Effector memory CD8-positive, alpha-beta T cell (primary cell): ENCODE results near the gene PHLPP2.

ENCODE experiments used
- ATAC-seq: fragments of 150-1000 bp; cut with Tn5 transposase; replicated peaks from 2 replicates; pipeline ENCODE4 v1.10.0; 2021; ENCODE audit warnings: mild to moderate bottlenecking, moderate library complexity
- DNase-seq, 3 experiments: peaks; one replicate each; pipeline ENCODE4 v3.0.0; 2021
- H3K27ac Mint-ChIP-seq, 2 donors: one replicate each; pipeline ENCODE4 v1.8.0; 2022; ENCODE audit warnings: mild to moderate bottlenecking in 2 of 2, mixed read lengths in 2 of 2, moderate library complexity in 2 of 2
- H3K27me3 Mint-ChIP-seq, 2 donors: one replicate each; pipeline ENCODE4 v1.8.0; 2022; ENCODE audit warnings: mixed read lengths in 2 of 2
- H3K36me3 Mint-ChIP-seq: one replicate; pipeline ENCODE4 v1.8.0; 2022; ENCODE audit warnings: mild to moderate bottlenecking, moderate library complexity, mixed read lengths; ENCODE audit not compliant: insufficient read depth
- H3K4me1 Mint-ChIP-seq, 2 donors: one replicate each; pipeline ENCODE4 v1.8.0; 2022; ENCODE audit warnings: low read depth in 2 of 2, mixed read lengths in 2 of 2
- H3K4me3 Mint-ChIP-seq, 2 donors: one replicate each; pipeline ENCODE4 v1.8.0; 2022; ENCODE audit warnings: mild to moderate bottlenecking in 2 of 2, mixed read lengths in 2 of 2, moderate library complexity in 2 of 2
- H3K9me3 Mint-ChIP-seq, 2 donors: one replicate each; pipeline ENCODE4 v1.8.0; 2022; ENCODE audit warnings: mixed read lengths in 2 of 2

PHLPP2 gene

DNA sequence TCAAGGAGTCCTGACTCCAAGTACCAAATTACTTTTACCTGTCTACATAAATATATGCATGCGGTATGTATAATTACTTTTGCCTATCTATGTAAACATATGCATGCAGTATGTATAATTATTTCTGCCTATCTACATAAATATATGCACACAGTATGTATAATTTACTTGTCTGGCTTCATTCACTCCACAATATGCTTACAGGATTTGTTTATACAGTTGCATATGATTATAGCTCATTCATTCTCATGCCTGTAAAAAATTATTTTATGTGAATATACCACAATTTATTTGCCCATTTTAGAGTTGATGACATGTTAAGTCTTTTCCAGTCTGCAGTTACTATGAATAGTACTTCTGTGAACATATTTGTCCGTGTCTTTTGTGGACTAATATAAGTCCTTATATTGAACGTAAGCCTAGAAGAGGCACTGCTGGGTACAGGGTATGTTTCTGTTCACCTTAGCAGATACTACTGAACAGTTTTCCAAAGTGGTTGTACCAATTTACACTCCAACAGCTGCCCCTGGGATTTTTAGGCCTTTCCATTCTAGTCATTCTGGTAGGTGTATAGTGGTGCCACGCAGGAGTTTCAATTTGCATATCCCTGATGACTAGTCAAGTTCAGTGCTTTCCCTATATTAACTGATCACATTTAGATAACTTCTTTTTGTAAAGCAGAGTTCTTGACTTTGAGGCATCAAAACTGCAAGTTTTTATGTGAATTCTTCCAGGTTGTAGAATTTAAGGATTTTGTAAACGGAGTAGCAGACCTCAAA lies 51.5 kb downstream of the PHLPP2 start:
- Mint-ChIP-seq H3K27ac (no peak overlapping the region), H3K27me3 (no peaks in the 10 kb centered on the region), H3K4me1 (no peaks in the 10 kb centered on the region), H3K9me3 (no peaks in the 10 kb centered on the region), H3K4me3 (no peak overlapping the region), H3K36me3 (peaks cover 24% of the 10 kb centered on the region)
- ATAC-seq = no peak
- no peak for DNase-seq

DNA sequence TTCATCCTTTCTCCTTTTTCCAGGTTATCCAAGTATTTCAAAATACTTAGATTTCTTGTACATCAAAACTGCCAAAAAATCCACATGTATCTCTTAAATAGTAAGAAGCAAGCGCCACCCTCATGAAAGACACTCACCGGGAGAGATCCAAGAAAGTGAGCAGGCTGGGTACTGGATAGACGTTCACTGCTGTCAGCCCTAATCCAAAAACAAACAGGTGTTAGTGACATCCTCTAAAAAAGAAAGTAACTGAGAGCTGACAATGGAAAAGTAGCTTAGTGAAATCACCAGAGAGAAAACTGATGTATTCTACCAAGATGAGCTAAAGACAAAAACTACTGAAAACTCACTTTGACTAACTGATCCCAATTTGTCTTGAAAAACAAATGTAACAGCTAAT lies 52.4 kb downstream of the PHLPP2 start:
- no peaks in the 10 kb centered on the region for H3K4me1 Mint-ChIP-seq
- H3K4me3 Mint-ChIP-seq = no peak overlapping the region
- H3K27ac Mint-ChIP-seq = no peak overlapping the region
- ATAC-seq = no peak
- H3K36me3 Mint-ChIP-seq = peaks cover 27% of the 10 kb centered on the region
- no peaks in the 10 kb centered on the region for H3K9me3 Mint-ChIP-seq
- no peak for DNase-seq
- no peaks in the 10 kb centered on the region for H3K27me3 Mint-ChIP-seq

DNA sequence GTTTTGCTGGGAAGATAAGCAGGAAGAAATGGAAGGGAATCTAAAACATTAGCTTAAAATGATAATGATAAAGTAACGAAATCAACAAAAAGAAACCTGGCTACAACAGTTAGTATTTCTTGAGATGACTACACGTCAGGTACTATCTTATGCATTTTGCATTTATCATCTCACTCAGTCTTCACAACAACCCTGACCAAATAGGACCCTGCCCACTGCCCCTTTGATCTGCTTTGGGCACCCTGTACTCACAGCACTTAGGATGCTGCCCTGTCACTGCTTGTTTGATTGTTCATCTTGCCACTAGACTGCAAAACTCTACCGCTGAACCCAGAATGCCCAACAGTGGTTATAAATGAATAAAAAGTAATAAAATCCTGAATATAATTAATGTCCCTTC lies 53.3 kb downstream of the PHLPP2 start:
- H3K27me3 Mint-ChIP-seq = no peaks in the 10 kb centered on the region
- peaks cover 29% of the 10 kb centered on the region for H3K36me3 Mint-ChIP-seq
- ATAC-seq (no peak), DNase-seq (no peak)
- H3K4me1 Mint-ChIP-seq = no peaks in the 10 kb centered on the region
- H3K4me3 Mint-ChIP-seq = no peak overlapping the region
- H3K9me3 Mint-ChIP-seq = no peaks in the 10 kb centered on the region
- H3K27ac Mint-ChIP-seq = no peak overlapping the region

DNA sequence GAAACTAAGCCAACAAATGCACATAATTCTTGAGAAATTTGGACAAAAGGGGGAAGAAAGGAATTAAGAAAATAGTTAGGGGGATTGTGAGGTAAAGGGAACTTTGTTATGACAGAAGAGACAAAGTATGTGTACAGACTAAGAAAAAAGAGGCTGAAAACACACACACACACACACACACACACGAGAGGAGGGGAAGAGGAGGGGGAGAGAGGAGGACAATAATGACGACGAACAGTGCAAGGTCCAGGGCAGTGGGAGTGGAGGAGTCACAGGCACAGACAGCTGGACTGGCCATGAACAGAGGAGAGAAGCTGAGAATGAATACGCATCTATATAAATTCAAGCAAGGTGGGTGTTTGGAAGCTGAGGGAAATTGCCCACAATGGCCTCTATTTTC lies 54.0 kb downstream of the PHLPP2 start:
- no peaks in the 10 kb centered on the region for H3K9me3 Mint-ChIP-seq
- H3K36me3 Mint-ChIP-seq = peaks cover 33% of the 10 kb centered on the region
- H3K4me1 Mint-ChIP-seq = no peaks in the 10 kb centered on the region
- H3K27ac Mint-ChIP-seq = no peak overlapping the region
- H3K27me3 Mint-ChIP-seq = no peaks in the 10 kb centered on the region
- DNase-seq (no peak), ATAC-seq (no peak)
- no peak overlapping the region for H3K4me3 Mint-ChIP-seq

DNA sequence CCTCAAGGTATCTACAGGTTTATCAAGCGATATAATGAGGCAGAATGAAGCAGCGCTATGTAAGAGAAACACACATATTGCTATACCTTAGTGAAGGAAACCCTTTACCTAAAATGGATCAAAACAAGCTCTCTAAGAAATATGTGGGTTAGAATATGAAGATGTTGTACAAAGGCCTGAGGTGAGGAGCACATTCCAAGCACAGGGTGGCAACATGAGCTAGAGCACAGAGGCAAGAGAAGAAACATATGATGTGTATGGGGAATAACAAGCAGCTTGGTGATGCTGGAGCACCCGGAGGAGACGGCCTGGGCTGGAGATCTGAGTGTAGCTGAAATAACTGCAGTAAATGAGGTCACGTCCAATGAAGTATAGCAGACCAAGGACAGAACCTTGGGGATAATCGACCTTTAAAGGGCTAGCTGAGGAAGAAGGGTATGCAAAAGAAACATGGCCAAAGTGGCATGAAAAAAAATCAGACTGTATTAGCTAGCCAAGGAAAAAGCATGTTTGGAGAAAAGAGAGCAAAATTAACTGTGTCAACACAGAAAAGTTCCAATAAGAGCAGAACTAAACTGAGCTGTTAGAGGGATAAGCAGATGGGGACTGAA lies 54.5 kb downstream of the PHLPP2 start:
- Mint-ChIP-seq H3K9me3 (no peaks in the 10 kb centered on the region), H3K4me1 (no peaks in the 10 kb centered on the region), H3K36me3 (peaks cover 33% of the 10 kb centered on the region), H3K27me3 (no peaks in the 10 kb centered on the region), H3K4me3 (no peak overlapping the region), H3K27ac (no peak overlapping the region)
- DNase-seq = no peak
- ATAC-seq = no peak

DNA sequence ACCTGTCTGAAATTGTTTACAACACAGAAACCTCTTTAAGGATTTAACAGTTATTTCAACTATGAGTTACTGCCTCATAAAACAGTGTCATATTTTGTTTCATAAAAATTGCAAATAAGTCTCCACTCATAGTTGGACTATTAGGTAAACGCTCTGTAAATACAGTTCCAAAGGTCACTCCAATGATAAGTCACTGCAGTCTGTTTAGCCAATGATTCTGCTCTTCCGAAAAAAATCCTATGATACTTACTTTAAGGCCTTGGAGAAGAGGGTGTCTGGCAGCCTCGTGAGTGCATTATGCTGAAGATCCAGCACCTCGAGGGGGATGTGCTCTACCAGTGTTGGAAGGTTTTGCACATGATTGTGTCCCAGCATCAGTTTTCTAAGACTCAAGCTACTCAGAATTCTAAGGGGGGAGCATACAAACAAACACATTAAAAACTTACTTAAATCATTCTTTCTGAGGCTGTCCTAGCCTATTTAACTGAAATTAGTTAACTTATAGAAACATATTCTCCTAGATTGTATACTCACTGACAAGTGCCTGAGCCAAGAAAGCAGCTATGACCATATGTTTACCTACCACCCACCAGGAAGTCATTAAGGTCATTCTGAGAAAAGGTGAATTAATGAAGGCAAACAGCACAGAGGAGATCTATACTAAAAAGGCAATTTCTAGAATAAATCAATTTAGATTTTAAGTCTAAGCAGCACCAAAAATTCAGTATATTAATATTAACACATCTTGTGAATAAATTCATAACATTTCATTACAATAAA lies 57.4 kb downstream of the PHLPP2 start:
- DNase-seq (no peak), ATAC-seq (no peak)
- no peak overlapping the region for H3K27ac Mint-ChIP-seq
- H3K36me3 Mint-ChIP-seq = peaks cover 48% of the 10 kb centered on the region
- no peak overlapping the region for H3K4me3 Mint-ChIP-seq
- no peaks in the 10 kb centered on the region for H3K9me3 Mint-ChIP-seq
- no peaks in the 10 kb centered on the region for H3K27me3 Mint-ChIP-seq
- H3K4me1 Mint-ChIP-seq = no peaks in the 10 kb centered on the region

DNA sequence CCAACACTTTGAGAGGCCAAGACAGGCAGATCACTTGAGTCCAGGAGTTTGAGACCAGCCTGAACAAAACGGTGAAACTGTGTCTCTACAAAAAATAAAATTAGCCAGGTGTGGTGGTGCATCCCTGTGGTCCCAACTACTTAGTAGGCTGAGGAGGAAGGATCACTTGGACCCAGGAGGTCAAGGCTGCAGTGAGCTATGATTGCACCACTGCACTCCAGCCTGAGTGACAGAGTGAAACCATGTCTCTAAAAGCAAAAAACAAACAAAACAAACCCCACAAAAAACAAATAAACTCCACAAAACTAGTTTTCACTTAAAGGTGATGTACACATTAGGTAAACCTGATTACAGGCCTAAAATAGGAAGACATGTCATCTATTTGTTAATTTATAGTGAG lies 58.2 kb downstream of the PHLPP2 start:
- no peak overlapping the region for H3K4me3 Mint-ChIP-seq
- ATAC-seq = no peak
- no peaks in the 10 kb centered on the region for H3K27me3 Mint-ChIP-seq
- H3K27ac Mint-ChIP-seq = no peak overlapping the region
- no peaks in the 10 kb centered on the region for H3K4me1 Mint-ChIP-seq
- no peaks in the 10 kb centered on the region for H3K9me3 Mint-ChIP-seq
- peaks cover 44% of the 10 kb centered on the region for H3K36me3 Mint-ChIP-seq
- DNase-seq = no peak

DNA sequence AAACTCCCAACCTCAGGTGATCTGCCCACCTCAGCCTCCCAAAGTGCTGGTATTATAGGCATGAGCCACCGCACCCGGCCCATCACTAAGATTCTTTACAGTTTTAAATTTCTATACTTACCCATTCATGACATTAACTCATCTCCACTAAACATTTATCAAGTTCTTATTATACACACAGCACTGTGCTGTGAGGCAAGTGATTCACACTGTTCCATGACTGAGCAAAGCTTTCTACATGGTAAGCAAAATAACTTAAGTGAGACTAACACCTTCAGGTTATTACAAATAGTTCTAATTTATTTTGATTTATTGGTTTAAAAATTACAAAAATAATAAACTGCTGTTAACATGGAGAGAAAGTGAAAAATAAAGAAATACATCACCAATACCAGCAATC lies 65.0 kb downstream of the PHLPP2 start:
- no peak for ATAC-seq
- peaks cover 37% of the 10 kb centered on the region for H3K36me3 Mint-ChIP-seq

DNA sequence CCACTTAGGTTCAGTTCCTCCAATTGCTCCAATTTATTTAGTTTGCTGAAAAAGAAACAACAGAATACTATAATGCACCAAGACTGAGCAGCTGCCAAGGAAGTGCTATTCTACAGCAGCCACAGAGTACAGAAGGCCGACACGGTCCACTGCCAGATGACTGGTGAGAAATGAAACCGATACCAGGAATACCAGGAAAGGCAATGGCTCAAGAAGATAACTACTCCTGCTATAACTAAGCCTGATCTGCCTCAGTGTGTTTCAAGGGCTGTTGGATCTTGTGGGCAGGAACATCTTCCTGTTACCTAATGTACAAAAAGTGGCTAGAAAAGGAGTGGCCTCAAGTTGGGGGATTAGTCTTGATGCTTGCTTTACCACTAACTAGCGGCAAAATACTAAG lies 65.7 kb downstream of the PHLPP2 start:
- Mint-ChIP-seq H3K9me3 (no peaks in the 10 kb centered on the region), H3K36me3 (peaks cover 32% of the 10 kb centered on the region)
- no peak for DNase-seq

More for the DNA sequence above, 65.0 kb downstream of the PHLPP2 start:
- no peak for DNase-seq
- Mint-ChIP-seq H3K4me3 (no peak overlapping the region), H3K9me3 (no peaks in the 10 kb centered on the region), H3K4me1 (no peaks in the 10 kb centered on the region), H3K27me3 (no peaks in the 10 kb centered on the region), H3K27ac (no peak overlapping the region)

DNA sequence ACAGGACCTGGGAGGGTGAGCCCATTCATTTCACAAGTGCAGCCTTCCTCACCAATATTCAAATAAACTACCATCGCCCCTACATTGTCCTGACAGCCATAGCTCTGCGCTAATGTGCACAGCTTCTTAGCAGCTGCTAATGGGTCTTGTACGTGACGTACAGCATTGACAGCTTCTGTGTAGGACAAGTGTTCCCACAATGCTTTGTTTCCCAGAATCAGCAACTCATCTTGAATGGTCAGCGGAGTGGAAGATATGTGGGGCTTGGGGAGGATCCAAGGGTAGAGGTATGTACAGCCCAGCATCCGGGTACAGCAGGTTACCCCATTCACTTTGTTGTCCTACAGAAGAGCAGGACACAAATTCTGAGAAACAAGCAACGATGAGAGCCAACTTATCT lies 74.8 kb downstream of the PHLPP2 start:
- peaks cover 24% of the 10 kb centered on the region for H3K36me3 Mint-ChIP-seq
- no peak overlapping the region for H3K27ac Mint-ChIP-seq
- H3K27me3 Mint-ChIP-seq = no peaks in the 10 kb centered on the region
- no peaks in the 10 kb centered on the region for H3K4me1 Mint-ChIP-seq
- no peaks in the 10 kb centered on the region for H3K9me3 Mint-ChIP-seq
- no peak for DNase-seq
- H3K4me3 Mint-ChIP-seq = no peak overlapping the region
- no peak for ATAC-seq

More for the DNA sequence above, 65.7 kb downstream of the PHLPP2 start:
- Mint-ChIP-seq H3K27ac (peak overlapping the region in 1 of 2 donors; percentile 46), H3K4me3 (no peak overlapping the region), H3K4me1 (no peaks in the 10 kb centered on the region), H3K27me3 (no peaks in the 10 kb centered on the region)
- no peak for ATAC-seq

DNA sequence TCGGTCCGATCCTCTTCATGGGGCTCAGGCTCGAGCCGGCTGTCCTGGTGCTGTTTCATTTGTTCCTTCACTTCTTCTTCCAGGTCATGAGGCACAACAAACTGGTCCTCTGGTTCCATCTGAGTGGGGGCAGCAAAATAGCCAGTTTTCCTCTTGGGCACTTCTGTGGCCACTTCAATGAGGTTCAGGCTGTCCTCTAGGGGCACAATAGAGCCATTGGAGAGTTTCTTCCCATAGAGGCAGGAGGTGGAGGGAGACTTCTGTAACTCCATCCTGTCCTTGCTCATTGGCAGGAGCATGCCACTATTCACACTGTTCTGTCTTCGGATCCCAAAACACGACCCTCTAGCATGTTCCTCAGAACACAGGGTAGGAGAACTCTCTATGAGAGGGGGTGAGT lies 75.6 kb downstream of the PHLPP2 start:
- ATAC-seq (no peak), DNase-seq (no peak)
- Mint-ChIP-seq H3K36me3 (peaks cover 24% of the 10 kb centered on the region), H3K9me3 (no peaks in the 10 kb centered on the region), H3K27ac (peak overlapping the region in 1 of 2 donors; percentile 65), H3K4me3 (no peak overlapping the region), H3K27me3 (no peaks in the 10 kb centered on the region), H3K4me1 (no peaks in the 10 kb centered on the region)

DNA sequence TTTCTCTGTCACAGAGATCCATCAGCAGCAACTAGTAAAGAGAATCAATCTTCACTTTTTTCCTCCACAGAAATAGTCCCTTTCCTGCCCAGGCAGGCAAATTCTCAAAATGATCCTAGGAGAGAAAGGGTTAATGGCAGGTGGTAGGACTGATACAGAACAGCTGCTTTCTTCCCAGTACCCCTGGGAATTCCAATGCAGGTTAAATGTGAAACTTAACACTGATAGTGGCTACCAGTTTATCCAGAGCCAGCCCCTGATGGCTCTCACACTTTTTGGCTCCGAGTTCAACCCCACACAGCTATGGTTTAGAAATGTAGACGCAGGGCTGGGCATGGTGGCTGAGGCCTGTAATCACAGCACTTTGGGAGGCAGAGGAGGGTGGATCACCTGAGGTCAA lies 76.3 kb downstream of the PHLPP2 start:
- H3K4me1 Mint-ChIP-seq = no peaks in the 10 kb centered on the region
- H3K27ac Mint-ChIP-seq = no peak overlapping the region
- no peak for DNase-seq
- H3K4me3 Mint-ChIP-seq = no peak overlapping the region
- H3K36me3 Mint-ChIP-seq = peaks cover 23% of the 10 kb centered on the region
- no peaks in the 10 kb centered on the region for H3K9me3 Mint-ChIP-seq
- no peaks in the 10 kb centered on the region for H3K27me3 Mint-ChIP-seq
- no peak for ATAC-seq

DNA sequence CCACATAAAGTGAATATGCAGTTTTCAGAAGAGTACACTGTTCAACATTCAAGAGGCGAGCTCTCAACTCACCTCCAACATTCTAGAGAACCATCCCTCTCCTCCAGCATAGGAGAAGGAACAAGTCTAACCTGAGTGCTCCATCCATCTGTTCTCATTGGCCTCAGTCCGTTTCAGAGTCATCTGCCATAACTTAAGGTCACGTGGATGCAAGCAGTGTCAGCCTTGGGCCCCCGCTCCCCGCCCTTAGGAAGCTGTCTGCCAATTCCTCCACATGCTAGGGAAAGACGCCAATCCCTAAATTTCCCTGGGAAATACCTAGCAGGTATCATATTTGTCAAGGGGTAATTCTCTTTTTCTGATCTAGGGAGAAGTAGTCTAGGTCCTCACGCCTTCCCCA lies 77.1 kb downstream of the PHLPP2 start:
- no peak overlapping the region for H3K27ac Mint-ChIP-seq
- no peak overlapping the region for H3K4me3 Mint-ChIP-seq
- ATAC-seq (no peak), DNase-seq (no peak)
- H3K27me3 Mint-ChIP-seq = no peaks in the 10 kb centered on the region
- H3K9me3 Mint-ChIP-seq = no peaks in the 10 kb centered on the region
- no peaks in the 10 kb centered on the region for H3K4me1 Mint-ChIP-seq
- H3K36me3 Mint-ChIP-seq = peaks cover 15% of the 10 kb centered on the region

DNA sequence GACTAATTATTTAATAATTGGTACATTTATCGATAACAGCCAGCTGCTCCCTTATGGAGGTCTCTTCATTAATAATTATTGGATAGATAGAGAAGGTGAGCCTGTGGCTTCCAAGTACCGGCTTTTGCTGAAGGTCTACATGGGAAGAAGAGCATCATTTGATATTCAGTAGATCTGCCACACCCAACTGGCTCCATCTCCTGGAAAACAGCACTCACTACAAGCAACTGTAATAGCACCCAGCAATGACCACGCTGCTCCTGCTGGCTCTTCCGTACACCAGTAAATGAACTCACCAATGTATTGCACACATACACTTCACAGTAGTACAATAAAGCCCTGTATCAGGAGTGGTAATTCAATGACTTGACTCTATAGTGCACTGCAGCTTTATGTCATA lies 79.1 kb downstream of the PHLPP2 start:
- no peak overlapping the region for H3K4me3 Mint-ChIP-seq
- DNase-seq = no peak

More for the DNA sequence above, 79.1 kb downstream of the PHLPP2 start:
- H3K36me3 Mint-ChIP-seq = peaks cover 11% of the 10 kb centered on the region
- no peaks in the 10 kb centered on the region for H3K27me3 Mint-ChIP-seq
- no peak overlapping the region for H3K27ac Mint-ChIP-seq
- no peaks in the 10 kb centered on the region for H3K4me1 Mint-ChIP-seq
- no peak for ATAC-seq
- H3K9me3 Mint-ChIP-seq = no peaks in the 10 kb centered on the region
